Measurements from ENCODE around the gene LRRC57. TPM values are rescaled to one million over a fixed set of nuclear protein-coding genes. Genes with fewer than 3 reads are reported as not detected.
"Not testable (repeated sequence)": the region's sequence is repeated elsewhere in the genome, so short reads cannot be mapped to it uniquely, and the experiment has no call there.

The LRRC57 gene
- total RNA-seq, 1 donor = 16.3 TPM

- peaks cover 3% of the 10 kb centered on the region for H4K20me1 ChIP-seq (ENCODE audit: insufficient read depth, low read length)
- TF ChIP-seq, protein P1, sequence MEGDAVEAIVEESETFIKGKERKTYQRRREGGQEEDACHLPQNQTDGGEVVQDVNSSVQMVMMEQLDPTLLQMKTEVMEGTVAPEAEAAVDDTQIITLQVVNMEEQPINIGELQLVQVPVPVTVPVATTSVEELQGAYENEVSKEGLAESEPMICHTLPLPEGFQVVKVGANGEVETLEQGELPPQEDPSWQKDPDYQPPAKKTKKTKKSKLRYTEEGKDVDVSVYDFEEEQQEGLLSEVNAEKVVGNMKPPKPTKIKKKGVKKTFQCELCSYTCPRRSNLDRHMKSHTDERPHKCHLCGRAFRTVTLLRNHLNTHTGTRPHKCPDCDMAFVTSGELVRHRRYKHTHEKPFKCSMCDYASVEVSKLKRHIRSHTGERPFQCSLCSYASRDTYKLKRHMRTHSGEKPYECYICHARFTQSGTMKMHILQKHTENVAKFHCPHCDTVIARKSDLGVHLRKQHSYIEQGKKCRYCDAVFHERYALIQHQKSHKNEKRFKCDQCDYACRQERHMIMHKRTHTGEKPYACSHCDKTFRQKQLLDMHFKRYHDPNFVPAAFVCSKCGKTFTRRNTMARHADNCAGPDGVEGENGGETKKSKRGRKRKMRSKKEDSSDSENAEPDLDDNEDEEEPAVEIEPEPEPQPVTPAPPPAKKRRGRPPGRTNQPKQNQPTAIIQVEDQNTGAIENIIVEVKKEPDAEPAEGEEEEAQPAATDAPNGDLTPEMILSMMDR (IDR thresholded peaks at IDR 0.05; ENCODE audit: extremely low read depth, low read depth, low read length) = no peak
- peak; percentile 99 for DNase-seq (ENCODE audit: insufficient read length, low spot score, missing footprints)
- H2AFZ ChIP-seq (ENCODE audit: low read length) = peak within 1 kb of the TSS; percentile 87
- H3K4me3 ChIP-seq (ENCODE audit: insufficient read depth, low read length) = peak within 1 kb of the TSS; percentile 74
- peaks cover 12% of the 10 kb centered on the region for H3K4me1 ChIP-seq (ENCODE audit: insufficient read depth, low read length)
- no peaks in the 10 kb centered on the region for H3K79me2 ChIP-seq (ENCODE audit: insufficient read depth, low read length)
- no peaks in the 10 kb centered on the region for H3K36me3 ChIP-seq (ENCODE audit: insufficient read depth, low read length)
- peak within 1 kb of the TSS; percentile 87 for H3K4me2 ChIP-seq (ENCODE audit: insufficient read depth, low read length)
- no peaks in the 10 kb centered on the region for H3K9me3 ChIP-seq (ENCODE audit: low read depth, low read length)
- H3K27me3 ChIP-seq (ENCODE audit: insufficient read depth, low read length) = peaks cover 33% of the 10 kb centered on the region
- H3K27ac ChIP-seq (ENCODE audit: low read depth, low read length) = no peak within 1 kb of the TSS
Measured at GRCh38 chr15:42575188-42576039, 26.8 kb upstream of the LRRC57 start, which contains the start of gene STARD9. Gene STARD9, plus strand, starts transcription at chr15:42575606. Its CDS starts 110 bp downstream, at chr15:42575716.

- Histone ChIP-seq H4K20me1 (ENCODE audit: insufficient read depth, low read length) (no peaks in the 10 kb centered on the region), H3K4me3 (ENCODE audit: insufficient read depth, low read length) (no peak overlapping the region), H3K79me2 (ENCODE audit: insufficient read depth, low read length) (peaks cover 18% of the 10 kb centered on the region), H2AFZ (ENCODE audit: low read length) (no peak overlapping the region), H3K4me1 (ENCODE audit: insufficient read depth, low read length) (no peaks in the 10 kb centered on the region), H3K36me3 (ENCODE audit: insufficient read depth, low read length) (peaks cover 26% of the 10 kb centered on the region), H3K27ac (ENCODE audit: low read depth, low read length) (no peak overlapping the region), H3K9me3 (ENCODE audit: low read depth, low read length) (no peaks in the 10 kb centered on the region), H3K4me2 (ENCODE audit: insufficient read depth, low read length) (no peak overlapping the region), H3K27me3 (ENCODE audit: insufficient read depth, low read length) (no peaks in the 10 kb centered on the region)
- TF ChIP-seq, protein P1 (IDR thresholded peaks at IDR 0.05; ENCODE audit: extremely low read depth, low read depth, low read length) = no peak
- no peak for DNase-seq (ENCODE audit: insufficient read length, low spot score, missing footprints)
Measured at GRCh38 chr15:42558739-42559138, 10.1 kb upstream of the LRRC57 start.

DNA sequence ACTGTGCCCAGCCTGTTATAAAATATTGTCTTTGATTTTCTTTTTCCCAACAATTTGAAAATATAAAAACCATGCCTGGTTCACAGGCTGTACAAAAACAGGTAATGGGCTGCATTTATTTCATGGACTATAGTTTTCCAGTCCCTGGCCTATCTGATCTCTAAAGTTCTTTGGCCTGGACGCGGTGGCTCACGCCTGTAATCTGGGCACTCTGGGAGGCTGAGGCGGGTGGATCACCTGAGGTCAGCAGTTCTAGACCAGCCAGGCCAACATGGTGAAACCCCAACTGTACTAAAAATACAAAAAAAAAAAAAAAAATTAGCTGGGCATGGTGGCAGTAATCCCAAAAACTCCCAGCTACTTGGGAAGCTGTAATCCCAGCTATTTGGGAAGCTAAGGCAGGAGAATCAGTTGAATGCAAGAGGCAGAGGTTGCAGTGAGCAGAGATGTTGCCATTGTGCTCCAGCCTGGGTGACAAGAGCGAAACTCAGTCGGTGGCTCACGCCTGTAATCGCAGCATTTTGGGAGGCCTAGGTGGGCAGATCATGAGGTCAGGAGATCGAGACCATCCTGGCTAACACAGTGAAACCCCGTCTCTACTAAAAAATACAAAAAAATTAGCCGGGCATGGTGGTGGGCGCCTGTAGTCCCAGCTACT is 8.1 kb upstream of the LRRC57 start:
- H3K4me1 ChIP-seq (ENCODE audit: insufficient read depth, low read length); H3K27me3 ChIP-seq (ENCODE audit: insufficient read depth, low read length); H3K9me3 ChIP-seq (ENCODE audit: low read depth, low read length); H3K4me2 ChIP-seq (ENCODE audit: insufficient read depth, low read length); H2AFZ ChIP-seq (ENCODE audit: low read length); H4K20me1 ChIP-seq (ENCODE audit: insufficient read depth, low read length); DNase-seq (ENCODE audit: insufficient read length, low spot score, missing footprints); H3K27ac ChIP-seq (ENCODE audit: low read depth, low read length); H3K4me3 ChIP-seq (ENCODE audit: insufficient read depth, low read length): not testable (repeated sequence)
- Histone ChIP-seq H3K36me3 (ENCODE audit: insufficient read depth, low read length) (peaks cover 16% of the 10 kb centered on the region), H3K79me2 (ENCODE audit: insufficient read depth, low read length) (peaks cover 33% of the 10 kb centered on the region)

DNA sequence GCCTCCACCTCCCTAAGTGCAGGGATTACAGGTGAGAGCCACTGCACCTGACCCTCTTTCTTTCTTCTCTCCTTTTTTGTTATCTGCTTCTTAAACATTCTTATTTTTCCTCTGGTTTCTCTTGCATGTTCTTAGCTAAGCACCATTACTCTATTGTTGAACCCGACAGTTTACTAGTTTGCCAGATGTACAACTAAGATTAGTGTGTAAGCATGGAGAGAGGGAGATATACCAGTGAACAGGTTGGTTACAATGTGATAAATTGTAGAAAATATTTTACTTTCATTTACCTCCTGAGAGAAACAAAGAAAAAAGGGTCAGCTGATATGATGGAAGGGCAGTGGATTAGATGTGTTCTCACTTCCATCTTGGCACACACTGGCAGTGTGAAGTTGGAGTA is 5.0 kb upstream of the LRRC57 start:
- Histone ChIP-seq H3K4me1 (ENCODE audit: insufficient read depth, low read length) (peaks cover 5% of the 10 kb centered on the region), H3K36me3 (ENCODE audit: insufficient read depth, low read length) (no peaks in the 10 kb centered on the region), H3K27ac (ENCODE audit: low read depth, low read length) (no peak overlapping the region), H3K79me2 (ENCODE audit: insufficient read depth, low read length) (peaks cover 59% of the 10 kb centered on the region), H3K4me3 (ENCODE audit: insufficient read depth, low read length) (no peak overlapping the region), H2AFZ (ENCODE audit: low read length) (no peak overlapping the region), H3K27me3 (ENCODE audit: insufficient read depth, low read length) (no peaks in the 10 kb centered on the region), H3K9me3 (ENCODE audit: low read depth, low read length) (no peaks in the 10 kb centered on the region), H3K4me2 (ENCODE audit: insufficient read depth, low read length) (no peak overlapping the region), H4K20me1 (ENCODE audit: insufficient read depth, low read length) (peaks cover 7% of the 10 kb centered on the region)
- no peak for DNase-seq (ENCODE audit: insufficient read length, low spot score, missing footprints)
- TF ChIP-seq, protein P1 (IDR thresholded peaks at IDR 0.05; ENCODE audit: extremely low read depth, low read depth, low read length) = no peak
